Uterus (tissue), 4 donors: ENCODE measurements around the gene C17orf100. TPM values are rescaled to one million over a fixed set of nuclear protein-coding genes. Genes with fewer than 3 reads are reported as not detected.

Source experiments
- DNase-seq, 2 donors: peaks; one replicate each; pipeline ENCODE4 v3.0.0-alpha.2; 2019 to 2020
- H3K27ac ChIP-seq, 2 donors: fragments of 200-600 bp; sonication (generic); 1 replicate in 1 of 2; 2 replicates in 1 of 2; pipeline ENCODE4 v1.5.1; 2016 to 2018
- H3K27me3 ChIP-seq, 2 donors: fragments of 200-600 bp; sonication (generic); one replicate each; pipeline ENCODE4 v1.5.1; 2018 to 2019; ENCODE audit warnings: control low read depth in 1 of 2
- H3K36me3 ChIP-seq, 2 donors: fragments of 200-600 bp; sonication (generic); one replicate each; pipeline ENCODE4 v1.5.1; 2019; ENCODE audit warnings: control low read depth in 1 of 2
- H3K4me1 ChIP-seq, 2 donors: fragments of 200-600 bp; sonication (generic); one replicate each; pipeline ENCODE4 v1.5.1; 2018 to 2019; ENCODE audit warnings: control low read depth in 1 of 2
- H3K4me3 ChIP-seq, 2 donors: fragments of 200-600 bp; sonication (generic); 1 replicate in 1 of 2; 2 replicates in 1 of 2; pipeline ENCODE4 v1.5.1; 2018 to 2019; ENCODE audit warnings: mild to moderate bottlenecking in 1 of 2
- H3K9me3 ChIP-seq, 2 donors: fragments of 200-600 bp; sonication (generic); one replicate each; pipeline ENCODE4 v1.5.1; 2019; ENCODE audit warnings: control low read depth in 1 of 2
- CTCF ChIP-seq, 4 experiments: fragments of 200-600 bp in 2 of 4; fragments of 450-650 bp in 2 of 4; sonication (generic) in 2 of 4; IDR thresholded peaks; one replicate each; pipeline ENCODE4 v1.5.1; 2016 to 2019; ENCODE audit warnings: antibody characterized with exemption in 4 of 4, mild to moderate bottlenecking in 2 of 4, moderate library complexity in 1 of 4
- POLR2A ChIP-seq, 2 donors: fragments of 450-650 bp; IDR thresholded peaks; one replicate each; pipeline ENCODE4 v1.6.1; 2016; ENCODE audit warnings: antibody characterized with exemption in 2 of 2, mild to moderate bottlenecking in 1 of 2, moderate library complexity in 1 of 2
- intact Hi-C: fragments of 100-400 bp; cut with DNase I; formaldehyde crosslinking; loops from one replicate; pipeline ENCODE4 v1.15.1; 2023; ENCODE audit warnings: low total_unique reads
- total RNA-seq, 4 donors: library from RNA; depleted of rRNA in 3 of 4; stranded (reverse); fragments of >200 nt in 3 of 4; gene quantifications; one replicate each; pipeline versions ENCODE4 v1.1.0 to v1.2.4, GENCODE V29; 2014 to 2023
- donor health status: DM: yes; HTN: yes; CAD: no.

Gene C17orf100
- total RNA-seq, 4 donors from 2014 or later, result 0.26 to 3.2 (median 1.3) TPM

- Histone ChIP-seq H3K9me3 (no peaks in the 10 kb centered on the region), H3K36me3 (no peaks in the 10 kb centered on the region), H3K27me3 (no peaks in the 10 kb centered on the region), H3K4me3 (no peak overlapping the region), H3K27ac (no peak overlapping the region), H3K4me1 (no peaks in the 10 kb centered on the region)
- intact Hi-C loops, result no loop called here
- TF ChIP-seq POLR2A (IDR thresholded peaks at IDR 0.05) (no peak), CTCF (IDR thresholded peaks at IDR 0.05) (no peak)
- DNase-seq, result no peak
Observed at GRCh38 chr17:6669479-6670212, 18.1 kb downstream of the C17orf100 start.

GRCh38 chr17:6670571-6670970 is 19.0 kb downstream of the C17orf100 start:
- Histone ChIP-seq H3K36me3 (no peaks in the 10 kb centered on the region), H3K27me3 (no peaks in the 10 kb centered on the region), H3K9me3 (no peaks in the 10 kb centered on the region), H3K4me1 (no peaks in the 10 kb centered on the region), H3K27ac (no peak overlapping the region), H3K4me3 (no peak overlapping the region)
- TF ChIP-seq CTCF (IDR thresholded peaks at IDR 0.05) (no peak), POLR2A (IDR thresholded peaks at IDR 0.05) (no peak)
- no peak for DNase-seq
- intact Hi-C loops, result no loop called here

DNA sequence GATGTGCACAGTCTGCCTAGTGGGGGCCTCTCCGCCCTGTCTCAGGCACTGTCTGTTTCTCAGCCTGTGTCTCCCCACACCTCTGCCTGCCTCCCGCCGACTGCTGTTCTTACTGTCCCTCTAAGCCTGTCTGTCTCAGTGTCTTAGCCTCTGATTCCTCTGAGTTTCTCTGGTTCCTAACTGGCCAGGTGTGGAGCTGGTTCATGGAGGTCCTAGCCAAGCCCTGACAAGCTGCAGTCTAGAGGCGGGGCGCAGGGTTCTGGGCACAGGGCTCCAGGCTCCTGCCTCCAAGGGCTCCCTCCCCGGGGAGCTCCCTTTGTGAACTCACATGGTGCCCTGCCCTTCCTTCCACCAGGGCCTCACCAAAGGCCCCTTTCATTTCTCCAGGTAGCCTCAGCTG is 19.4 kb downstream of the C17orf100 start:
- no peak overlapping the region for H3K4me3 ChIP-seq
- H3K36me3 ChIP-seq, result no peaks in the 10 kb centered on the region
- TF ChIP-seq POLR2A (IDR thresholded peaks at IDR 0.05) (no peak), CTCF (IDR thresholded peaks at IDR 0.05) (no peak)
- H3K4me1 ChIP-seq, result no peaks in the 10 kb centered on the region
- H3K27me3 ChIP-seq, result no peaks in the 10 kb centered on the region
- H3K27ac ChIP-seq, result no peak overlapping the region
- H3K9me3 ChIP-seq, result no peaks in the 10 kb centered on the region
- DNase-seq, result no peak
- intact Hi-C loops, result no loop called here

DNA sequence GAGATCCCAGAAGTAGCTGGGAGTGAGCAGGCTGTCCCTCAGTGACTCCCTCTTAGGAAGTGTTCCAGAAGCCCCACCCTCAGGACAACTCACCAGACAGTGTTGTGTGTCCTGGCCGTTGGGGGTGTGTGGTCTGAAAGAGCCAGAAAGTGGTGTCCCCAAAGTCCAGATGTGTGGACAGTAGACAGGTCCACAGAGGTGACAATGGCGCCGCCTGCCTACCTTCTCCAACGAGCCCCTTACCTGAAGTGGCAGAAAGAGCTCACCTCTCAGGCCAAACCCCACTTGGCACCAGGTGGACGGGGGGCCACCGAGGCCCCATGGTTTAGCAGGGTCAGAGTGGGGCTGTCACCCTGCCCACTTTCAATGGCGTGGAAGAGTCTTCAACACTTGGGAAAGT is 19.9 kb downstream of the C17orf100 start:
- Histone ChIP-seq H3K4me3 (no peak overlapping the region), H3K27ac (no peak overlapping the region), H3K36me3 (no peaks in the 10 kb centered on the region), H3K9me3 (no peaks in the 10 kb centered on the region), H3K4me1 (no peaks in the 10 kb centered on the region), H3K27me3 (no peaks in the 10 kb centered on the region)
- no peak for DNase-seq
- intact Hi-C loops, result no loop called here
- no peak for TF ChIP-seq POLR2A (IDR thresholded peaks at IDR 0.05)

DNA sequence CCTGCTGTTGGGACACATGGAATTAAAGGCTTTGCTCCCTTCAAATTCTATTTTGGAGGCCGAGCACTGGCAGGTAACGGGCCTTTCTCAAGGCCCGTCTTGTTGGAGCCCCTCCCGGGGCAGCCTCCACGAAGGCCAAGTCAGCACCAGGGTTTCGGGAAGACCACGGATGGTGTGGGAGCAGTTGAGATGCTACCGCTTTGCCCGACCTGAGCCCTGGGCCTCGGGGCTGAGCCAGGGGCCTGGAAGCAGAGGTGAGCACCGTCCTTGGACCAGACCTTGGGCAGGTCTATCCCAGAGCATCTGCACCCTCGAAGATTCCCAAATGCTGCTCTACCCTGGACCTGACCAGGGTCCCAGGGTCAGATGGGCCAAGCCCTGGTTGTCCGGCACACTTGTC is 23.0 kb downstream of the C17orf100 start:
- H3K4me3 ChIP-seq, result no peak overlapping the region
- TF ChIP-seq CTCF (IDR thresholded peaks at IDR 0.05) (no peak), POLR2A (IDR thresholded peaks at IDR 0.05) (no peak)
- H3K27ac ChIP-seq, result no peak overlapping the region
- H3K36me3 ChIP-seq, result no peaks in the 10 kb centered on the region
- H3K9me3 ChIP-seq, result no peaks in the 10 kb centered on the region
- DNase-seq, result no peak
- intact Hi-C loops, result no loop called here
- H3K4me1 ChIP-seq, result no peaks in the 10 kb centered on the region
- H3K27me3 ChIP-seq, result peaks cover 0 to 4% of the 10 kb centered on the region in 2 donors
